Kidney epithelial cell (primary cell): ENCODE measurements around the gene BRWD1. TPM values are rescaled to one million over a fixed set of nuclear protein-coding genes. Genes with fewer than 3 reads are reported as not detected.

ENCODE experiments used
- DNase-seq: peaks from one replicate; pipeline ENCODE4 v3.0.0-alpha.2; 2010; ENCODE audit warnings: low read depth
- H3K27me3 ChIP-seq: 2 replicates; pipeline ENCODE4 v1.6.0; 2011; ENCODE audit warnings: low read length; ENCODE audit not compliant: control insufficient read depth, insufficient read depth
- H3K36me3 ChIP-seq: 2 replicates; pipeline ENCODE4 v1.5.1; 2011; ENCODE audit warnings: low read length; ENCODE audit not compliant: control insufficient read depth, insufficient read depth
- H3K4me3 ChIP-seq: 2 replicates; pipeline ENCODE4 v1.5.1; 2011; ENCODE audit warnings: low read depth, mild to moderate bottlenecking, control low read depth, low read length
- total RNA-seq: library from RNA; depleted of rRNA; stranded (reverse); fragments of >200 nt; gene quantifications from 2 replicates; pipeline ENCODE4 v1.2.3, GENCODE V29; 2015
- TF ChIP-seq, protein P1 (sequence below): IDR thresholded peaks from 2 replicates; pipeline ENCODE4 v1.5.1; 2011; ENCODE audit warnings: mild to moderate bottlenecking, moderate library complexity, low read length, control low read depth, inconsistent platforms; ENCODE audit not compliant: insufficient read depth, poor library complexity, severe bottlenecking

BRWD1 gene
- total RNA-seq, 1 donor from 2014 or later: 26.3 TPM

DNA sequence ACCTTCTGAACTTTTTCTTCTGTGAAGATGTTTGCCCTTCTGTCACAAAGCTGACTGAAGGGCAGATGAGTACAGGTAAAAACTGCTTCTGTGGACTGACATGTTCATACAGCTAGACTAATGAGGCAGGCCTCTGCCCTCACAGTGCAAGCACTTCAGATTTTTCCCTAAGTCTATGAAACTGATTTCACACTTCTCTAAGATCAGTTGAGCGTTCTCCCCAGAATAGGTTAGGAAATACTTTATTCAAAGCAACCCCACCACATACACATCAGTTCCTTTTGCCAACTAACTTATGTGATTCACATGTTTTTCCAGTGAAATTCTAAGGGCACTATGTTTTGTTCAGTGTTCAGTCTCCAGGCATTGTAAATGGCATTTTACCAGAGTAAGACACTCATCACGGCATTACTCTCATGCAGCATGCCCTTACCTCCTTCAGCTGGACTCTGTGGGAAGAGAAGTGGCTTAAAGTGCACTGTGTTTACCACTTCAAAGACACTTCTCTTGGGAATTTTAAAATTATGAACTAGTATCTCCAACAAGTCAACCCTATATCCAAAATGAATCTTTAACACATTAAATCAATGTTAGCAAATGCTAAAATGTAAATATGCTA is 124.8 kb downstream of the BRWD1 start:
- DNase-seq: no peak
- Histone ChIP-seq H3K36me3 (no peaks in the 10 kb centered on the region), H3K4me3 (no peak overlapping the region), H3K27me3 (no peaks in the 10 kb centered on the region)
- TF ChIP-seq, protein P1, sequence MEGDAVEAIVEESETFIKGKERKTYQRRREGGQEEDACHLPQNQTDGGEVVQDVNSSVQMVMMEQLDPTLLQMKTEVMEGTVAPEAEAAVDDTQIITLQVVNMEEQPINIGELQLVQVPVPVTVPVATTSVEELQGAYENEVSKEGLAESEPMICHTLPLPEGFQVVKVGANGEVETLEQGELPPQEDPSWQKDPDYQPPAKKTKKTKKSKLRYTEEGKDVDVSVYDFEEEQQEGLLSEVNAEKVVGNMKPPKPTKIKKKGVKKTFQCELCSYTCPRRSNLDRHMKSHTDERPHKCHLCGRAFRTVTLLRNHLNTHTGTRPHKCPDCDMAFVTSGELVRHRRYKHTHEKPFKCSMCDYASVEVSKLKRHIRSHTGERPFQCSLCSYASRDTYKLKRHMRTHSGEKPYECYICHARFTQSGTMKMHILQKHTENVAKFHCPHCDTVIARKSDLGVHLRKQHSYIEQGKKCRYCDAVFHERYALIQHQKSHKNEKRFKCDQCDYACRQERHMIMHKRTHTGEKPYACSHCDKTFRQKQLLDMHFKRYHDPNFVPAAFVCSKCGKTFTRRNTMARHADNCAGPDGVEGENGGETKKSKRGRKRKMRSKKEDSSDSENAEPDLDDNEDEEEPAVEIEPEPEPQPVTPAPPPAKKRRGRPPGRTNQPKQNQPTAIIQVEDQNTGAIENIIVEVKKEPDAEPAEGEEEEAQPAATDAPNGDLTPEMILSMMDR: no peak

DNA sequence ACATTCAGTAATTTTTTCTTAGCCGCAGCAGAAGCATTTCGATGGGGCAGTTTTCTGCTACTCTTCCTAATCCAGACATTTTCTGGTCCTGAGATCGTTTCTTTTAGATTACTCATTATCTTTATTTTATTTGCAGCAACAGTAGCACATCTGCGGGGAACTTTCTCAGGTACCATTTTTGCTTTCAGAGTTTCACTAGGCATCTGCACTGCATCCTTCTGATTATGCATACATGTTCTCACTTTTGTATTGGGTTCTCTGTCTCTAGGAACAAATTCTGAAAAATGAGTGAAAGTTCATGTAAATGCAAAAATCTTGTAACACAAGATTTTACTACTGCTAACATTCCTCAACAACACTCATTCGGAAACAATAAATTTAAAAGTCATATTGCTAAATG is 126.3 kb downstream of the BRWD1 start:
- Histone ChIP-seq H3K36me3 (no peaks in the 10 kb centered on the region), H3K4me3 (no peak overlapping the region), H3K27me3 (no peaks in the 10 kb centered on the region)
- DNase-seq: no peak
- TF ChIP-seq, protein P1: no peak

DNA sequence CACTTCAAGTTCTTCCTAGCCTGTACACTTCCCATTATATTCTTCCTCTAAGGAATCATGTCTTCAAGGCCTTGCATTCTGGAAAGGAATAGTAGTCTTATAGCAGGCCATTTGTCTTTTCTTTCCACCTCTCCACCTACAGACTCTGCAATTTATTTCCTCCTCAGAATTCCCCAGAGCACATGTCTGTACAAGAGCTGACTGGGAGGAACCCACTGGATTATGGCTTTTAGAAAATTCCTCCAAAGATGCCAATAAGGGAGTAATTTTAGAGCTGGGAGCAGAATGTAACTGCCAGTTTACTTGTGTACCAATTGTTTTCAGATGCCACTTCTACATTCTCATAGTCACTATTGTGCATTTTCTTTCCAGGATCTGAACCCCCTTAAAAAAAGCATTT is 126.8 kb downstream of the BRWD1 start:
- TF ChIP-seq, protein P1: no peak
- Histone ChIP-seq H3K27me3 (no peaks in the 10 kb centered on the region), H3K4me3 (no peak overlapping the region), H3K36me3 (no peaks in the 10 kb centered on the region)
- DNase-seq: no peak

DNA sequence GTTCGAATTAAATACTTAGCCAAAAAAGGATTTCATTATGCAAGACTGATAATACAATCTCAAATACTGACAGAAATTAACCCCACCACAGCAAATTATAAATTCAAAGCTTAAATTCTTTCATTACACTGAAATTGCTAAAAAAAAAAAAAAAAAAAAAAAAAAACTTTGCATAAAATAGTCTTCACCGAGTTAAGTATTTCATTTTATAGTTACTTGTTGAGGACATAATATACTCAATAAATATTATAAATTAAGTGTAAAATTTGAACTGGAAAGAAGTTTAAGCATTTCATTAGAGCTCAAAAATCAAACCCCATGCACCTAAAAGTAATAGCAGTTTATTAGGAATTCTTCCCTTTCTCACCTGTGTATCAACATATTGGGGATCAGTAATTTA is 128.3 kb downstream of the BRWD1 start:
- Histone ChIP-seq H3K4me3 (no peak overlapping the region), H3K36me3 (no peaks in the 10 kb centered on the region), H3K27me3 (no peaks in the 10 kb centered on the region)
- TF ChIP-seq, protein P1: no peak
- no peak for DNase-seq

DNA sequence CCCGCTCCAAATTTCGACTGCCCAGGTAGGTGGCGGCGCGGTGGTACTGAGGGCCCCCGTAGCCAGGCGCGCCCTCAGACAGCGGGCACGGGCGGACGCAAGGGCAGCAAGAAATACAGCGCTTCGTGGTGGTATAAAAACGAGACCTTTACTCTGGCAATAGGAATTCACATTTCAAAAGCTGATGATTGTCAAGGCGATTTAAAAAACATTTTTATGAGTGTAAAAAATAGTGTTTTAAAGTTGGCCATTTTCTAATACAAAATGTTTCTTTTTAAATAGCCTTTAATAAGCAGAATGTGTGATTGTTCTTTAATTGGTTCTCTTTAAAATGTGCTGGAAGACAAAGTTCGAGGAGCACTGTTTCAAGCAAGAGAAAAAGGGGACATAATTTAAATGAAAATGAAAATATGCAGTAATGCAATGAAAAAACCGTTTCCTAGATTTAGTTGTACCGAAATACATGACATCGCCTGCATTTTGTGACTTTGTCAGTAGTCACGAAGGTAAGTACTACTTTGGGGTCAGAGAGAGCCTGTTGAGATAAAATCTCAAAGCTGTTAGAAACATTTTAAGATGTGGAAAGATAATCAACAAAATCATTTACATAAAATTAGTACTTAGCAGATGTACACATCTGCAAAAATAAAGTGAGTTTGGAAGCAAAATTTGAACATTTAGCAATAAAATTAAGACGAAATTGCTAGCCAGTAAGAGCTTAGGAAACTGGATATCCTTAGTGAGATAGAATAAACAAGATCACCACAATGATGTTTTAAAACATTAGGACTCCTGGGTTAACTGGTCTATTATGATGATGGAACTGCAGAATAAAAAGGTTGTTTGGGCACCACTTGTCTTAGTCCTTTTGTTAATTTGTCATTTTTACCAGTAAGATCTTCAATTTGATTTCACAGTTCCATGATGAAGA is 129.1 kb downstream of the BRWD1 start:
- Histone ChIP-seq H3K36me3 (no peaks in the 10 kb centered on the region), H3K27me3 (no peaks in the 10 kb centered on the region), H3K4me3 (peak overlapping the region; percentile 61)
- no peak for DNase-seq
- TF ChIP-seq, protein P1: no peak
